GM12892 (cell line): ENCODE results near the gene LAMA2.
"Not testable (repeated sequence)": the region's sequence is repeated elsewhere in the genome, so short reads cannot be mapped to it uniquely, and the experiment has no call there.

Source experiments
- DNase-seq: peaks from one replicate; pipeline ENCODE4 v3.0.0; 2011; ENCODE audit not compliant: insufficient read length
- FAIRE-seq: peaks from 2 replicates; lab custom pipeline; 2011; peaks lifted over from hg19 to GRCh38; lab: Jason Lieb, UNC
- POLR2A ChIP-seq: IDR thresholded peaks from 2 replicates; pipeline ENCODE4 v1.6.1; 2011; ENCODE audit warnings: low read depth, low read length, control low read depth
- POLR2AphosphoS5 ChIP-seq: IDR thresholded peaks from 2 replicates; pipeline ENCODE4 v1.6.1; 2011; ENCODE audit warnings: low read depth, low read length, control low read depth
- TAF1 ChIP-seq: IDR thresholded peaks from 2 replicates; pipeline ENCODE4 v1.6.1; 2011; ENCODE audit warnings: low read depth, mild to moderate bottlenecking, control low read depth, low read length, borderline replicate concordance

LAMA2 gene

DNA sequence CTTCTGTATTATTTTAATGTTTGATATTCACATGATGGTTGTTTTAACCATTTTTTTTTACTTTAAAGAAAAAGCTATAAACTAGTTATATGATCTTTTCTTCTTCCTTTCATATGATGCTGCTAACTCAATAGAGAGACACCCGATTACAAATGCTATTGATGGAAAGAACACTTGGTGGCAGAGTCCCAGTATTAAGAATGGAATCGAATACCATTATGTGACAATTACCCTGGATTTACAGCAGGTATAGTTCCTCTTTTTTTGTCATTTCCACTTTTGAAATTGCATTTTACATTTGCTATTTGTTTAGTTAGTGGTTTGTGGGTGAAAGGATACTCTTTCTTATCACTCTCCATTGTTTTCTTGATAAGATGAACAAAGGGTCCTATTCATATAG lies 176.7 kb downstream of the LAMA2 start:
- DNase-seq (no peak), FAIRE-seq (no peak)
- no peak for TF ChIP-seq TAF1
- no peak for TF ChIP-seq POLR2AphosphoS5
- no peak for TF ChIP-seq POLR2A

DNA sequence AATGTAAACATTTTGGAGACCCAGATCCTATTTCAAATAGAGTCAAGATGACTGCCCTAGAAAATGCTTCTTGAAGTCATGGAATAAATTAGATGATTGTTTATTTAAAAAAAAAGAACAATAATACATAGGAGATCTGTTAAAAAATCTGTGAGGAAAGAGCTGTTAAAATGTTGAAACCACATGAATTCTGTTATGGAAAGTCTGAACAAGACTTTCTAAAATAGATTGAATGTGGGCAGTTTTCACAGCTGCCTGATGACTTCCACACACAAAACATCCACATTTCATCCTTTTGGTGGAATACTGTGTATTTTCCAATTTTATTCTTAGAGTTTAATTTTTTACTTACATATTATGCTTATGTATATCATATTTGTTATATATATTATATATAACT lies 186.1 kb downstream of the LAMA2 start:
- FAIRE-seq (no peak), DNase-seq (no peak)
- TF ChIP-seq POLR2AphosphoS5 (no peak), TAF1 (no peak), POLR2A (no peak)

DNA sequence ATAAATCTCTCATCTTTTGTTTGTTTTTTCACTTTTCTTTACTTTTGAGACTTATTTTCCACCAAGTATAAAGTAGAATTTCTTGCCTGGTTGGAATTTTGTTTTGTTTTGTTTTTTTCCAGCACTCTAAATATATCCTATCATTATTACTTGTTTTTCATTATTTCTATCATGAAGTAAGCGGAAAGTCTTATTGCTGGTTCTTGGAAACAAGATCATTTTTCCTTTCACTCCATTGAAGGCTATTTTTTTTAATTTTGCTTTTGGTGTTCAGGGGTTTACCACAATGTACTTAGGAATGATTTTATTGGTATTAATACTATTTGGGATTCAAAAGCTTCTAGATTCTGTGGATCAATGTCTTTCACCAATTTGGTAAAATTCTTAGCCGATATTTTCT lies 190.1 kb downstream of the LAMA2 start:
- FAIRE-seq (no peak), DNase-seq (no peak)
- TF ChIP-seq POLR2AphosphoS5: no peak
- TF ChIP-seq POLR2A: no peak
- no peak for TF ChIP-seq TAF1

DNA sequence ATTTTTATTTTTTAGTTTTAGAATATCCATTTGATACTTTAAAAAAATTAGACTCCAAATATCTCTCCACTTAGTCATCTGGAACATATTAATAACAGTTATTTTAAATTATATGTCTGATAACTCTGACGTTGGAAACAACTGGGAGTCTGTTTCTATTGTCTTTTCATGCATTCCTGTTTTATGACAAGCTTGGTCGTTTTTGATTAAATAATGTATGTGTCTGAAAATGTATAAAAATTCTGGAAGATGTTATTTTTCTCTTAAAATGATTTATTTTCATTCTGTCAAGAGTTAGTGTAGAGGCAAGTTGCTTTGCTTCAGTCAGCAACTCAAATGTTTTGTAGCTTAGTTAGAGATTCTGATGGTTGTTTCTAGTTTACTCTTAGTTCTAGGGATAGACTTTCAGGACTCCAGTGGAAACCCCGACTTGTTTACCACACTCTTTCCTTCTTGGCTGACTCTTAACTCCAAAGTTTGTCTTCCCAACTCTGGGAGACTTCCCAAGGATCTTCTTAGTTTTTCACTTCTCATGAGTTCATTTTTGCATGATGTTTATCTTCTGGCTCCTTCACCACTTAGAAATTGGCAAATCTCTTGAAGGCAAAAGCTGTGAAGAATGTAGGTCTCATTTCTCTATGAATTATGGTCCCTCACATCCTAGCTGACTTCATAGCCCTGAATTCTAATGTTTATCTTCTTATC lies 190.9 kb downstream of the LAMA2 start:
- FAIRE-seq (no peak), DNase-seq (no peak)
- TF ChIP-seq POLR2A (no peak), TAF1 (no peak), POLR2AphosphoS5 (no peak)

DNA sequence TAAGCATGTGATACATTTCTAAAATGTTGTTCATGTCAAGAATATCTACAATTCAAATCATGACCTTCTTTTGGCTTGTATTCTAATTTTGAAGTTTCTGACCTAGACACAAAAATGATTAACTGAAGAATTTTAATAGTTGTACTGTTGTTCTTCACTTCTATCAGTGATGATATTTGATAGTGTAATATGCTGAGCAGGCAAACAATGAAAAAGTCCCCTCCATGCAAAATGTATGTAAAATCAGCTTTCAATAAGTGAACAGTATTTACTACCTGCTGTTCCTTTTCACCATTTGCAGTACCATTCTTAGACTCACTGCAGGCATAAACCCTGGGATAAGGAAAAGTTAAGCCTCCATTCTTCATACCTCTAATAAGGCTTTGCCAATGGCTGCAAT lies 201.5 kb downstream of the LAMA2 start:
- no peak for TF ChIP-seq TAF1
- TF ChIP-seq POLR2A: no peak
- no peak for TF ChIP-seq POLR2AphosphoS5

DNA sequence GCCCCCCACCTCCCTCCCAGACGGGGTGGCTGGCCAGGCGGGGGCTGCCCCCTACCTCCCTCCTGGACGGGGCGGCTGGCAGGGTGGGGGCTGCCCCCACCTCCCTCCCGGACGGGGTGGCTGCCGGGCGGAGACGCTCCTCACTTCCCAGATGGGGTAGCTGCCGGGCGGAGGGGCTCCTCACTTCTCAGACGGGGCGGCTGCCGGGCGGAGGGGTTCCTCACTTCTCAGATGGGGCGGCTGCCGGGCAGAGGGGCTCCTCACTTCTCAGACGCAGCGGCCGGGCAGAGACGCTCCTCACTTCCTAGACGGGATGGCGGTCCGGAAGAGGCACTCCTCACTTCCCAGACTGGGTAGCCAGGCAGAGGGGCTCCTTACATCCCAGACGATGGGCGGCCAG lies 205.5 kb downstream of the LAMA2 start:
- not testable (repeated sequence) for DNase-seq

More for the DNA sequence above, 201.5 kb downstream of the LAMA2 start:
- no peak for FAIRE-seq
- DNase-seq: no peak

DNA sequence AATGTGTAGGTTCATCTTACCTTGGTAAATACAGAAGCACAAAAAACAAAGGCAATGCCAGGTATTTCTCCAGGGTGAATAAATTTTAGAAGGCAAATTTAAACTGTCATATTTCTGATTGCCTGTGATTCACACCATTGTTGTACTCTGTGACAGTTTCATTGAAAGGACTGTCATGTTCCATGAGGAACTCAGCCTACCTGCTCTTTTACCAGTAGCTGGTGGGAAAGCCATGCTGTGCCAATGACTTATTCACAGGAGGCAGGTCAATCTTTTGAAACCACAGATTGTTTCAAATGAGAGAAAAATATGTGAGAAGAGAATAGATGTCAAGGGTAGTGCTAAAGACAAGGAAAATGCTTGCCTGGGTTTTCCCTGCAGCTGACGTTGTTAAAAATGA lies 206.4 kb downstream of the LAMA2 start:
- DNase-seq (no peak), FAIRE-seq (no peak)
- no peak for TF ChIP-seq POLR2A
- TF ChIP-seq POLR2AphosphoS5: no peak
- no peak for TF ChIP-seq TAF1

More for the DNA sequence above, 205.5 kb downstream of the LAMA2 start:
- FAIRE-seq: not testable (repeated sequence)

DNA sequence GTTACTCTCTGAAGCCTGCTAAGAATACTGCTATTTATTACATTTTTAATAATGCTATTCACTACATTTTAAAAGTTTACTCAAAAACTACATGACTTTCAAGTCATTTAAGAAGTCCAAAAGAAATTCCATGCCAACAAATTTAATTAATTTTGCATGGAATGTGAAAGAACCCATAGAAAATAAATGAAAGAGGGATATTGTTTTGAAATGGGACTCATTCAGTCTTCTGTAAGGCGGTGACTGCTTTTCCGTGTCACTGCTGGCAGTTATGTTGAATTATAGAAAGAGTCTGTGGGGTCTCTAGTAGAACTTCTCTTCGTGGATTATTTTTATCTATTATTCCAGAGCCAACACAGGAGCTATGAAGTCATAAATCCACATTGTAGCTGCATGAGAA lies 211.2 kb downstream of the LAMA2 start:
- TF ChIP-seq POLR2A (no peak), TAF1 (no peak), POLR2AphosphoS5 (no peak)
- DNase-seq: no peak
- no peak for FAIRE-seq

DNA sequence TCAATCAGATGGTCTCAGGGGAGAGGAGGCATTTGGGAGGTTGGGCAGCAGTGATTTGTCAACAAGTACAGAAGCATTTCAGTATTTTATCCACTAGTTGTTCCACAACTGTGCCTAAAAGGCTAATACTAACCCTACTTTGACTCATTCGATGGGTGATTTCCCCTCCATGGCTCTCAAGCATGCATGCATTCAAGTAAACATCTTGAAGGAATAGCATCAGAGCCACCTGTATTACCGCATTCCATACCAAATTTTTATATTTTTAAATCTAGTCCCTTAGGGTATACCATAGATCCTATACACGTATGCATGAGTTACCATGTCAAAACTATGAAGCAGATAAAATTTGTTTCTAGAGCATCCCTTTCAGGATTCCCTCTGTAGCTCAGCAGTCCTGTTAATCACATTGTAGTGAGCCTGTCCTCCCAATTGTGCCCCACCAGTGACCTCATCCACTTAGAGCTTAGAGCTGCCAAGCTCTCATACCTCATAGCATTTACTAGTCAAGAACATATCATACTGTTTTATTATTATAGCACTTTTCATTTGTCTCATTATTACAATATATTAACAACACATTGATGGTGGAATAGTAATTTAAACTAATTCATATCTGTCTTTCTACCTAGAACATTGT lies 213.8 kb downstream of the LAMA2 start:
- no peak for FAIRE-seq
- DNase-seq: no peak
- no peak for TF ChIP-seq TAF1
- TF ChIP-seq POLR2AphosphoS5: no peak
- TF ChIP-seq POLR2A: no peak

DNA sequence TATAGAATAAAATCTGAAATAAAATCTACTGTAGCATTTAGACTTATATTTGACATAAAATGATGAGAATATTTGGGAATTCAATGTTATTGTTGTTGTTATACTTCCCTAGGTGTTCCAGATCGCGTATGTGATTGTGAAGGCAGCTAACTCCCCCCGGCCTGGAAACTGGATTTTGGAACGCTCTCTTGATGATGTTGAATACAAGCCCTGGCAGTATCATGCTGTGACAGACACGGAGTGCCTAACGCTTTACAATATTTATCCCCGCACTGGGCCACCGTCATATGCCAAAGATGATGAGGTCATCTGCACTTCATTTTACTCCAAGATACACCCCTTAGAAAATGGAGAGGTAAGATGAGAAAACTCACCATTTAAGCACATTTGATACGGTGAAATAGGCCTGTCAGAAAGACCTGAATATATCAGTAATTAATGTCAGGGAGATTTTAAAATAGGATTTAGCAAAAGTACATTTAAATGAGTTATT lies 215.2 kb downstream of the LAMA2 start:
- FAIRE-seq (no peak), DNase-seq (no peak)
- TF ChIP-seq POLR2A (no peak), TAF1 (no peak), POLR2AphosphoS5 (no peak)

DNA sequence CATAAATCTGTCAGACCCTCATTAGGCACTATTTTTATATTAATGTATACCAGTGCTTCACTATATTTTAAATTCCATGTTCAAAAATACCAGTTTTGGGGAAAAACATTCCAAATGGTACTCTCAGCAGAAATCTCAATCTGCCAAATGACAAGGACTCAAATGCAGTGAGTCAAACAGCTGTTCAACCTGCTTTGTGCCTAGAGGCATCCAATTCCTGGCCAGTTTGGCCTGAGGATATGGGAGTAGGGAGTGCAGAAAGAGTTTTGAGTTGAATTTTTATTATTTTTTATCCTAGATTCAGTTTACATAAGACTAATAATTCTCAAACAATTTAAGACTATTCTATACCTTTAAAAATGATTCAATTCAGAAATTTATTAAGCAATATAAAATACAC lies 216.8 kb downstream of the LAMA2 start:
- DNase-seq (no peak), FAIRE-seq (no peak)
- no peak for TF ChIP-seq TAF1

DNA sequence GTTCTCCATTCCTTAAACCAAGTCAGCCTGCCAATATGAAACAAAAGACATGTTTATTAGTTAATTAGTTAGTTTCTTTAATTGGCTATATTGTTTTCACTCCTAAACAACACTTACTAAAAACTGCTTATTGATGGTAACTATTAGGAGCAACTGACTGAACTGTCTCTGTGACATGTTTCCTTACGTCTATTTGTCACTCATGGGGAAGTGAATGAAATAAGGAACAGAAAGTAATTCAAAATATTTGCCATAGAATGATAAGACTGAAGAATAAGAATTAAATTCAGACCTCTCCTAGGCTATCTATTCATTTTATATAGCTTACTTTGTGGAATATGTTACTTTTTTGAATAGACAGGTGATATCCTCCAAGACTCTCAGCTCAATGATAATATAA lies 217.2 kb downstream of the LAMA2 start:
- no peak for DNase-seq
- TF ChIP-seq POLR2AphosphoS5 (no peak), POLR2A (no peak), TAF1 (no peak)
- FAIRE-seq: no peak
